Activated T-helper 9 cell treated with anti-CD3 and anti-CD28 coated beads, Interleukin-2, amount 50 U/mL, for 16 hours (primary cell): Measurements from ENCODE around the gene FOXD3.
"Not testable (repeated sequence)": the region's sequence is repeated elsewhere in the genome, so short reads cannot be mapped to it uniquely, and the experiment has no call there.

Experiments used
- DNase-seq: peaks from one replicate; pipeline ENCODE4 v3.0.0-alpha.2; 2020; ENCODE audit warnings: low read depth

FOXD3 gene

DNA sequence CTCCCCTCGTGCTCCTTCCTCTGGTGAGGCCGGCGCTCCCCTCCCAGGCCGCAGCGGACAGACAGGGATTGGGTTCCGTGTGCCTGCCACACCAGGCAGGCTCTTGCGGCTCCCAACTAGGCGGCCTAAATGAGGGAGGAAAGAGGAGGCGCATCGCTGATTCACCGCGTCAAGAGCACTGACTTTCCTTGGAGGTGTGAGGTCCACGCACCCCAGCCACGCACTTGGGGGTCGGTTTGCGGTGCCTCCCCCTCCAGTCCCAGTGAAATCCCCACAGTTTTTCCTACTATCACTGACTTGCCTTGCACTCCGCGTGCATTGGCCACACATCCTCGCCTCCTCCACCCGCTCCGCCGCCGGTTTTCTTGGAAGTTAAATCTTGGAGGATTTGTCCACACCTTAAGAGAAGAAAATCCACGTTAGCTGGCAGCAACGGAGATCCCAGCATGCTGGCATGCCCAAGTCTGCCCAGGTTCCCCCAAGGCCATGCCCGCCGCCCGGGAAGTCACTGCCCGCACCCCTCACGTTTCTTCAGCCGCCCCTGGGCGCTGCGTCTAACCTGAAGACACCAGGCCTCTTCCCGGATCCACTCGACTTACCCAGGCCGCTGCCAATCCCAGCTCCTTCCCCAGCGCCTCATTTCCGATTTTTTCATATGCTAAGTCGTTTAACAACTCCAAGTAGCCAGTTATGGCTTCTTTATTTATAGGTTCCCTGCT is 1.1 kb upstream of the FOXD3 start:
- DNase-seq = no peak

GRCh38 chr1:63321785-63322113 is 618 bp upstream of the FOXD3 start:
- DNase-seq = no peak

GRCh38 chr1:63322944-63323864 is 837 bp downstream of the FOXD3 start:
- no peak for DNase-seq

- no peak for DNase-seq
Measured at GRCh38 chr1:63323865-63324778, 1.8 kb downstream of the FOXD3 start.

- DNase-seq = no peak
Measured at GRCh38 chr1:63324779-63325119, 2.4 kb downstream of the FOXD3 start.

GRCh38 chr1:63325279-63325985 is 3.1 kb downstream of the FOXD3 start:
- DNase-seq = no peak

- DNase-seq = no peak
Measured at GRCh38 chr1:63326106-63326472, 3.7 kb downstream of the FOXD3 start.

DNA sequence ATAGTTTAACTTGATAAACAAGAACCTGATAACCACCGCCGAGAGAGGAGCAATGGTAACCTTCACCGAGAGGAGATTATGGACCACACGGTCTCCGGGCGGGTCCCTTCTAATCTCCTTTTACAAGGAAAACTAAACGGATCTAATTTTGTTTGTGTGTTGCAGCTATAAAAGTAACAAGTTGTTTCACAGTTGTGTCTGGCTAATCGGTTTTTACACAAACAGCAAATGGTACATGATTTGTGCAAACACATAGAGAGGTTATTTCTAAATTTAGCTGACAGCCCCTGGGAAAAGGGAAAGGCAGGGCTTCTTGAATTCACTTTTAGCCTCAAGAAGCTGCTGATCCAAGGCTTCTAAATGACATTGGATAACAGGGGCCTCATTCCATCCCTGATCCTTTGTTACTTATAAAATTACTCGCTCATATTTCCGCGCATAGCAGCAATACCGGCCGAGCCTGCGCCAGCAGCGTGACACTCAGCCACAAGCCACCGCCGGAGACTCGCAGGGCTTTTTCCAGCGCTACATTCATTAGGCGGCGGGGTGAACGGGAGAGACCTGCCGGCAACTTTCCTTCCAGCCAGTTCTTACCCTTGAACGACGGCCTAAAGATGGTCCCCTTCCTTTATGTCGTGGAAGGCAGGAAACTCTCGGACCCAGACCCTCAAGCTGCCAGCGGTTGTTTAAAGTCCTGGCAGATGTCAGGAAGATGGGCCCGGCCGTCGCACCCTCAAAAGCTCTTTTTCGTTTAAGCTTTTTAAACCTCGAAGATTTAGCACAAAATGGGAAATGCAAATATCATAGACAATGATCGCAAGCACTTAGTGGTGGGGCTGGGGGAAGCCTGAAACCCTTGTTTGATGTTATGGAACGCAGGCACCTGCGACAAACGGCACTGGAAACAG is 4.4 kb downstream of the FOXD3 start:
- no peak for DNase-seq

DNA sequence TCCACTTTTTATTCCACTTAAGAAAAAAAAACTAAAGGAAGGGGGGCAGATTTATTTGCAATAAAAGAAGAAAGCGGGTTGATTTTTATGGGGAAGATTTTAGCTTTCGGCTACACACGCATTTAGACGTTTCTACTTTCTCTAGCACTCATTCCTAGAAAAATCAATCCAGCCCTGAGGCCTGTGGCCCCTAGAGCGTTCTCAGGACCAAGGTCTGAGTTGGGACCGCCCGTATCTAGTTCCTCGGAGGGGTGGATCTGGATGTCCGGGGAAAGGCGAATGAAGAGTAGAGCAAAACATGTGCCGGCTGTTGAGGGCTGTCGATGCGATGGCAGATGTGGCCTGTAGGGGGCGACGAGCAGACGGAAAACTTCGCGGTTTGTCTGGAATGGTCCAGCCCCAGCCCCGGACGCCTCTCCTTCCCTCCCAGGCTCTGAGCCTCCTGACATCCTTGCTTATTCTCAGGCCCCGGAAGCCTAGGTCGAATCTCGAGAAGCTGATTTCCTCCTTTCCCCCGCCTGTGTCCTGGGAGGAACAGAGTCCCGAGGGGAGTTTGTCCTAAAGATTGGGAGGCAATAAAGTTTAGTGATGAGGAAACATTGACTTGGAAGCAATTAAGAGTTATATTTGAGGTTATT is 5.2 kb downstream of the FOXD3 start:
- DNase-seq = no peak

GRCh38 chr1:63328122-63328521 is 5.8 kb downstream of the FOXD3 start:
- no peak for DNase-seq

- DNase-seq = no peak
Measured at GRCh38 chr1:63328781-63329180, 6.4 kb downstream of the FOXD3 start.

DNA sequence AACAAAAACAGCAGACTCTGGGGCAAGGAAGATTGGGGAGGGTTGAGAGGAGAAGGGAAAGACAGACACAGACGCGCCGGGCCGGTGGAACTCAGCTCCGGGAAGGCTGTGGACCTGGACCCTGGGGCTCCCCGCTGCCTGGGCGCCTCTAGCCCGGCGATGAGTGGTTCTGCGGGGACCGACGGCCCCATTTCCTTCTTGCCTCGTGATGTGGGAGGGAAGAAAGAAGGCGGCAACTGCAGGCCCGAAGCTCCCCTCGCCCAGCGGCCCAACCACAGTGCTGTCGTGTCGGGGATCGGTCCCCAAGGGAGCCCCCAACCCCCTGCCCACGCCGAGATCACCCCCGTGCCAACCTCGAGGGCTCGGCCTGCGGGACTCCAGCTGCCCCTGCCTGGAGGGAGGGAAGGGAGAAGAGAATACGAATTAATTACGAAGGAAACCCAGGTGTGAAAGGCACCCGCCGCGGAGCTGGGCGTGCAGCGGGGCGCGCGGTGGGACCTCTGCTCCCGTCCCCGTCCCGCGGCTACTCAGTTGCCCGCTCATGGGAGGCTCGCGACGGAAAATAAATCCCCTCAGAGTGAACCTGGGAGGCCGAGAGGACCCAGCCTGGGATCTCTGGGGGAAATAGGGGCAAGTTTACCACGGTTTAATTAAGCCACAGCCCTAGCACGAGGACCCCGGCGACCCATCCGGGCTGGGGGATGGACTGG is 7.4 kb downstream of the FOXD3 start:
- no peak for DNase-seq

DNA sequence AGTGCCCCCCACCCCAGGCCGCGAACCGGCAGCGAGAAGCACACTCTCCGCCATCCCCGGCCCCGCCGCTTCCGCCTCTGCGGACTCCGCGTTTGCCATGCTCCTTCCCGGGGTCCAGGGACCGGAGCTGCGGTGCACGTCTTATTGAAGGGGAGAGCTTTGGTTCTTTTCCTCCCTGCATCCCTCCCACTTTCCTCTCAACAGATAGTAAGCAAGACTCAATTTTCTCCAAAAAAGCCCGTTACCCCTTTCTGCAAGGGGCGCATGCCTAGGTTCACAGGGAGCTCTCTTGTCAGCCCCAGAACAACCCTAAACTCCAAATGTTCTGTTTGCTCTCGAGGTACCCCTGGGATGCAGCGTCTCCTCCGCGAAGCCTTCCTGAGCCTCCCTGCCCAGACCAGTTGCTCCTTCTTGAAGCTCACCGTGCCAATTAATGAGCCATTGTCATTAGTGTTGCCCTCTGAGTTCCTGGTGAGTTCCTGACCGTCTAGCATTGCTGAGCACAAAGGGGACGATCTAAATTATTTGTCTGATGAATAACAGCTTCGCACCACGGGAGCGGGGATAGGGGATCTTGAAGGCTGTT is 8.1 kb downstream of the FOXD3 start:
- no peak for DNase-seq

DNA sequence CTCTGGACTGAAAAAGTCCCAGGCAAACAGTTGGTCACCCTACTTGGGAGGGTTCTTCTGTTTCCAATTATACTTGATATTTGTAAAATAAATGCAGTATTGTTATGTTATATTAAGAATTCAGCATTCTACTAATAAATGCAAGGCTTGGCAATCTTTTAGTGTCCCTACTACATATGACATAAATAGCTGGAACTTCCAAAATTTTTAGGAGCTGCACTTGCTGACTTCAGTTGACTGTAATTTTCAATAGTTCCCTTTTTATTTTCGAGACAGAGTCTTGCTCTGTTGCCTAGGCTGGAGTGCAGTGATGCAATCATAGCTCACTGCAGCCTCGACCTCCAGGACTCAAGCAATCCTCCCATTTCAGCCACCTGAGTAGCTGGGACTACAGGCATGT is 20.0 kb downstream of the FOXD3 start:
- no peak for DNase-seq

- no peak for DNase-seq
Measured at GRCh38 chr1:63343922-63344321, 21.6 kb downstream of the FOXD3 start.

DNA sequence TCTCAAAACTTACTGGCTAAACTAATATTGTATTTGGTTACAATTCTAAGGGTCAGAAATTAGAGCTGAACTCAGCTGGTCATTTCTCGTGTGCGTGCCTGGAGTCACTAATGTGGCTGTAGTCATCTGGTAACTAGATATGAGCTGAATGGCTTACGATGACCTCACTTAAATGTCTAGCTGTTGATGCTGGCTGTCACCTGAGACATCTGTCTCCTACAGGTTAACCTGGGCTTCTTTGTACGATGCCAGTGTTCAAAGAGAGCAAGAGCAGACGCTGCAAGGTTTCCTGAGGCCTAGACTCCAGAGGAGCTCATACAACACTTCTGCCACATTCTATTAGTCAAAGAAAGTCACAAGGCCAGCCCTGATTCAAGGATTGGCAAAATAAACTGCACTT is 28.0 kb downstream of the FOXD3 start:
- no peak for DNase-seq

- DNase-seq = no peak
Measured at GRCh38 chr1:63352736-63353135, 30.4 kb downstream of the FOXD3 start.

GRCh38 chr1:63356234-63356633 is 33.9 kb downstream of the FOXD3 start:
- not testable (repeated sequence) for DNase-seq

- DNase-seq = no peak
Measured at GRCh38 chr1:63359561-63359960, 37.2 kb downstream of the FOXD3 start.
